ENCODE measurements around the gene ALS2CL. TPM values are rescaled to one million over a fixed set of nuclear protein-coding genes. Genes with fewer than 3 reads are reported as not detected.
A peak's percentile ranks its signal among the peaks of the same experiment; 100 is the strongest.

The ALS2CL gene
- total and polyA plus RNA-seq, 7 experiments from 2014 or later = 4.2 to 41.5 (median 30.3) TPM

- POLR2A ChIA-PET = no interaction called here
- H3K4me1 ChIP-seq (ENCODE audit: control insufficient read depth in 2 of 2, insufficient read depth in 2 of 2, low read length in 2 of 2) = no peaks in the 10 kb centered on the region
- no peaks in the 10 kb centered on the region for H3K27me3 ChIP-seq (ENCODE audit: control insufficient read depth in 2 of 2, insufficient read depth in 2 of 2, low read length in 2 of 2)
- Mint-ChIP-seq H3K4me3 (no peak overlapping the region), H3K9me3 (peaks cover 0 to 3% (median 0%) of the 10 kb centered on the region in 11 donors), H3K36me3 (peaks cover 0 to 5% (median 0%) of the 10 kb centered on the region in 5 donors), H3K4me1 (peaks cover 0 to 7% (median 0%) of the 10 kb centered on the region in 7 donors), H3K27me3 (peaks cover 6 to 26% (median 19%) of the 10 kb centered on the region in 5 donors), H3K27ac (no peak overlapping the region)
- intact Hi-C loops (cut with micrococcal nuclease) = no loop called here
- H3K9me3 ChIP-seq (ENCODE audit: control insufficient read depth in 2 of 3, low read length in 3 of 3) = no peaks in the 10 kb centered on the region
- H3K36me3 ChIP-seq (ENCODE audit: control insufficient read depth in 2 of 3, insufficient read depth in 3 of 3, low read length in 3 of 3) = no peaks in the 10 kb centered on the region
- H3K4me3 ChIP-seq (ENCODE audit: low read length) = no peak overlapping the region
- DNase-seq (no peak), ATAC-seq (no peak)
- CTCF ChIA-PET = no interaction called here
- no peak overlapping the region for H3K27ac ChIP-seq (ENCODE audit: low read depth, low read length)
Measured at GRCh38 chr3:46722443-46722842, 29.0 kb upstream of the ALS2CL start.

GRCh38 chr3:46721009-46721408 is 27.5 kb upstream of the ALS2CL start:
- ChIA-PET POLR2A (no interaction called here), CTCF (interaction anchor here (1.0 kb wide), 1 partner anchor 167 kb away, joined by 3 read pairs; no protein-coding TSS in a partner anchor)
- H3K27me3 Mint-ChIP-seq = peaks cover 0 to 20% (median 15%) of the 10 kb centered on the region in 5 donors
- Histone ChIP-seq H3K27ac (ENCODE audit: low read depth, low read length) (no peak overlapping the region), H3K27me3 (ENCODE audit: control insufficient read depth in 2 of 2, insufficient read depth in 2 of 2, low read length in 2 of 2) (no peaks in the 10 kb centered on the region), H3K4me1 (ENCODE audit: control insufficient read depth in 2 of 2, insufficient read depth in 2 of 2, low read length in 2 of 2) (no peaks in the 10 kb centered on the region), H3K36me3 (ENCODE audit: control insufficient read depth in 2 of 3, insufficient read depth in 3 of 3, low read length in 3 of 3) (no peaks in the 10 kb centered on the region), H3K4me3 (ENCODE audit: low read length) (no peak overlapping the region), H3K9me3 (ENCODE audit: control insufficient read depth in 2 of 3, low read length in 3 of 3) (no peaks in the 10 kb centered on the region)
- peaks cover 0 to 8% (median 0%) of the 10 kb centered on the region in 7 donors for H3K4me1 Mint-ChIP-seq
- no peak overlapping the region for H3K4me3 Mint-ChIP-seq
- peaks cover 0 to 3% (median 0%) of the 10 kb centered on the region in 11 donors for H3K9me3 Mint-ChIP-seq
- peaks cover 0 to 5% (median 0%) of the 10 kb centered on the region in 5 donors for H3K36me3 Mint-ChIP-seq
- DNase-seq (no peak), ATAC-seq (no peak)
- intact Hi-C loops (cut with micrococcal nuclease) = no loop called here
- H3K27ac Mint-ChIP-seq = no peak overlapping the region

GRCh38 chr3:46719735-46720271 is 26.3 kb upstream of the ALS2CL start:
- Mint-ChIP-seq H3K27me3 (peaks cover 0 to 16% (median 14%) of the 10 kb centered on the region in 5 donors), H3K36me3 (peaks cover 0 to 5% (median 0%) of the 10 kb centered on the region in 5 donors), H3K4me3 (no peak overlapping the region), H3K4me1 (peaks cover 0 to 8% (median 0%) of the 10 kb centered on the region in 7 donors), H3K9me3 (peaks cover 0 to 3% (median 0%) of the 10 kb centered on the region in 11 donors), H3K27ac (no peak overlapping the region)
- ChIA-PET CTCF (no interaction called here), POLR2A (no interaction called here)
- no peaks in the 10 kb centered on the region for H3K9me3 ChIP-seq (ENCODE audit: control insufficient read depth in 2 of 3, low read length in 3 of 3)
- ATAC-seq (no peak), DNase-seq (no peak)
- H3K27ac ChIP-seq (ENCODE audit: low read depth, low read length) = no peak overlapping the region
- no peaks in the 10 kb centered on the region for H3K36me3 ChIP-seq (ENCODE audit: control insufficient read depth in 2 of 3, insufficient read depth in 3 of 3, low read length in 3 of 3)
- no peaks in the 10 kb centered on the region for H3K27me3 ChIP-seq (ENCODE audit: control insufficient read depth in 2 of 2, insufficient read depth in 2 of 2, low read length in 2 of 2)
- no peak overlapping the region for H3K4me3 ChIP-seq (ENCODE audit: low read length)
- H3K4me1 ChIP-seq (ENCODE audit: control insufficient read depth in 2 of 2, insufficient read depth in 2 of 2, low read length in 2 of 2) = no peaks in the 10 kb centered on the region
- intact Hi-C loops (cut with micrococcal nuclease) = no loop called here

DNA sequence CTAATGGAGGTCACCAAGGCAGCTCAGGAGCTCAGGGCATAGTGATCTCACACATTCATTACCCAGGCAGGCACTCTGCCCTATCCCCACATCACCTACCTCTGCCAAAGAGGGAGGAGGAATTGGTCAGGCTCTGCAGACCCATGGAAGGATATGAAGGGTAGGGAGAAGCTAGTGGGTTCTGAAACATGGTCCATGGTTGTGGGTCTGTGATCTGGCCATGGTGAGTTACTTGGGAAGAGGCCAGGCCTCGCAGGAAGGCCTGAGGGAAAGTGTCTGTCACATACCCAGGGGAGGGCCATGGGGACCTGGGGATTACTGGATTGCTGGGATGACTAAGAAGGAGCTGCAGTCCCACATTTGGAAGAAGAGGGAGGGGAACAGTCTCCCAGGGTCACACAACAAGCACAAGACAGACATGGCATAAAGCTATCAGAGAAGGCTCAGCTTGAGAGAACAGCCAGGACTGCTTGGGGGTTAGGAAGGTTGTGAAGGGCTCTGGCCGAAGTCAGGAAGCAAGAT is 25.6 kb upstream of the ALS2CL start:
- Mint-ChIP-seq H3K27me3 (peaks cover 0 to 16% (median 14%) of the 10 kb centered on the region in 5 donors), H3K4me3 (no peak overlapping the region), H3K36me3 (peaks cover 0 to 5% (median 0%) of the 10 kb centered on the region in 5 donors), H3K4me1 (peaks cover 0 to 8% (median 0%) of the 10 kb centered on the region in 7 donors), H3K9me3 (peaks cover 0 to 3% (median 0%) of the 10 kb centered on the region in 11 donors), H3K27ac (no peak overlapping the region)
- no peaks in the 10 kb centered on the region for H3K4me1 ChIP-seq (ENCODE audit: control insufficient read depth in 2 of 2, insufficient read depth in 2 of 2, low read length in 2 of 2)
- no peak overlapping the region for H3K27ac ChIP-seq (ENCODE audit: low read depth, low read length)
- H3K9me3 ChIP-seq (ENCODE audit: control insufficient read depth in 2 of 3, low read length in 3 of 3) = no peaks in the 10 kb centered on the region
- H3K4me3 ChIP-seq (ENCODE audit: low read length) = no peak overlapping the region
- intact Hi-C loops (cut with micrococcal nuclease) = no loop called here
- ATAC-seq (no peak), DNase-seq (no peak)
- no peaks in the 10 kb centered on the region for H3K27me3 ChIP-seq (ENCODE audit: control insufficient read depth in 2 of 2, insufficient read depth in 2 of 2, low read length in 2 of 2)
- CTCF ChIA-PET = no interaction called here
- no peaks in the 10 kb centered on the region for H3K36me3 ChIP-seq (ENCODE audit: control insufficient read depth in 2 of 3, insufficient read depth in 3 of 3, low read length in 3 of 3)
- POLR2A ChIA-PET = no interaction called here

GRCh38 chr3:46717447-46718231 is 24.2 kb upstream of the ALS2CL start, which contains the start of gene PRSS50:
Gene PRSS50, minus strand, starts transcription at chr3:46717869. Its CDS starts 45 bp downstream, at chr3:46717824.
- intact Hi-C loops (cut with micrococcal nuclease) = no loop called here
- DNase-seq (peak in 2 of 9 donors; percentile 36 to 40), ATAC-seq (peak; percentile 62)
- peak within 1 kb of the TSS in 1 of 10 donors; percentile 41 for H3K4me3 Mint-ChIP-seq
- H3K36me3 ChIP-seq (ENCODE audit: control insufficient read depth in 2 of 3, insufficient read depth in 3 of 3, low read length in 3 of 3) = no peaks in the 10 kb centered on the region
- ChIA-PET POLR2A (no interaction called here), CTCF (no interaction called here)
- H3K27ac Mint-ChIP-seq = peak within 1 kb of the TSS in 1 of 9 donors; percentile 60
- H3K36me3 Mint-ChIP-seq = peaks cover 0 to 5% (median 0%) of the 10 kb centered on the region in 5 donors
- H3K4me1 ChIP-seq (ENCODE audit: control insufficient read depth in 2 of 2, insufficient read depth in 2 of 2, low read length in 2 of 2) = no peaks in the 10 kb centered on the region
- H3K27me3 ChIP-seq (ENCODE audit: control insufficient read depth in 2 of 2, insufficient read depth in 2 of 2, low read length in 2 of 2) = no peaks in the 10 kb centered on the region
- H3K9me3 Mint-ChIP-seq = peaks cover 0 to 3% (median 0%) of the 10 kb centered on the region in 11 donors
- H3K27me3 Mint-ChIP-seq = peaks cover 0 to 16% (median 14%) of the 10 kb centered on the region in 5 donors
- peaks cover 0 to 6% (median 0%) of the 10 kb centered on the region in 7 donors for H3K4me1 Mint-ChIP-seq
- no peak within 1 kb of the TSS for H3K27ac ChIP-seq (ENCODE audit: low read depth, low read length)
- H3K9me3 ChIP-seq (ENCODE audit: control insufficient read depth in 2 of 3, low read length in 3 of 3) = no peaks in the 10 kb centered on the region
- H3K4me3 ChIP-seq (ENCODE audit: low read length) = no peak within 1 kb of the TSS

GRCh38 chr3:46716461-46717441 is 23.3 kb upstream of the ALS2CL start:
- H3K27ac Mint-ChIP-seq = peak overlapping the region in 1 of 9 donors; percentile 41
- no peak overlapping the region for H3K4me3 Mint-ChIP-seq
- H3K4me1 ChIP-seq (ENCODE audit: control insufficient read depth in 2 of 2, insufficient read depth in 2 of 2, low read length in 2 of 2) = no peaks in the 10 kb centered on the region
- H3K9me3 Mint-ChIP-seq = peaks cover 0 to 3% (median 0%) of the 10 kb centered on the region in 11 donors
- no peak overlapping the region for H3K27ac ChIP-seq (ENCODE audit: low read depth, low read length)
- ChIA-PET CTCF (interaction anchor here (1.6 kb wide), 1 partner anchor 11 kb away, joined by 6 read pairs; no protein-coding TSS in a partner anchor), POLR2A (no interaction called here)
- DNase-seq = no peak
- peaks cover 0 to 5% (median 0%) of the 10 kb centered on the region in 5 donors for H3K36me3 Mint-ChIP-seq
- H3K9me3 ChIP-seq (ENCODE audit: control insufficient read depth in 2 of 3, low read length in 3 of 3) = no peaks in the 10 kb centered on the region
- no peak for ATAC-seq
- H3K27me3 Mint-ChIP-seq = peaks cover 0 to 16% (median 13%) of the 10 kb centered on the region in 5 donors
- H3K36me3 ChIP-seq (ENCODE audit: control insufficient read depth in 2 of 3, insufficient read depth in 3 of 3, low read length in 3 of 3) = no peaks in the 10 kb centered on the region
- intact Hi-C loops (cut with micrococcal nuclease) = no loop called here
- peaks cover 0 to 6% (median 0%) of the 10 kb centered on the region in 7 donors for H3K4me1 Mint-ChIP-seq
- no peaks in the 10 kb centered on the region for H3K27me3 ChIP-seq (ENCODE audit: control insufficient read depth in 2 of 2, insufficient read depth in 2 of 2, low read length in 2 of 2)
- H3K4me3 ChIP-seq (ENCODE audit: low read length) = no peak overlapping the region
